ENCODE results near the gene OR13C8. TPM values are rescaled to one million over a fixed set of nuclear protein-coding genes. Genes with fewer than 3 reads are reported as not detected.

OR13C8 gene
- total and polyA plus RNA-seq, 2 donors from 2014 or later, result not detected

DNA sequence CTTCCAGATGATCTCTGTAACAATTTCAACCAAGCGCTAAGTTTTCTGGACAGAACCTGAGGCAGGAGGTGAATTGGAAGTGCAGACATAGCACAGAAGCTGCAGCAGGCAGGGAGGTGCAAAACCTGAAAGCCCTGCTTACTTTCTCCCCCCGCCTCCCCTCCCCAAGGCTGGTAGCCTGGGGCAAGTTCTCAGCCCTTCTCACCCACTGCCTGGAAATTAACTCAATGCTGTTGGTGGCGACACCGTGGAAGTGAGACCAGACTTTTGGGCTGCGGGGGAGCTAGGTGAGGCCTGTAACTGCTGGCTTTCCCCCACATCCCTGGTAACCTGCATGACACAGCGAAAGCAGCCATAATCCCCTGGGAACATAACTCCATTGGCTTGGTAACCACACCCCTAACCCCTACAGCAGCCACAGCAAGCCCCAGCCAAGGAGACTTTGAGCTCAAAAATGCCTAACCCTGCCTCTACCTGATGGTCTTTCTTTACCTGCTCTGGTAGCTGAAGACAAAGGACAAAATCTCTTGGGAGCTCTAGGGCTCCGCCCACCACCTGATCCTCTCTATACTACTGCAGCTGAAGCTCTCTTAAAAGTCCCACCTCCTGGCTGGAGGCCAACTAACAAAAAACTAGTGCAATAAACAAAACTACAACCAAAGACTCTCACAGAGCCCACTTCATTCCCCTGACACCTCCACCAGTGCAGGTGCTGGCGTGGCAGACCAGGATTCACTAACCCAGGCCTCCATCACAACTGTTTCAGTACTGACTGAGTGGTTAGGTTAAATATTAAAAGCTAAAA lies 11.9 kb upstream of the OR13C8 start:
- Histone ChIP-seq H3K27ac (ENCODE audit: low read depth in 2 of 2, low read length in 2 of 2) (no peak overlapping the region), H3K4me1 (ENCODE audit: control insufficient read depth in 2 of 3, insufficient read depth in 2 of 3, low read depth in 1 of 3, low read length in 3 of 3) (no peaks in the 10 kb centered on the region), H3K9me3 (ENCODE audit: control insufficient read depth in 2 of 3, insufficient read depth in 1 of 3, low read length in 3 of 3) (peaks cover 0 to 3% (median 0%) of the 10 kb centered on the region in 3 donors), H3K9ac (ENCODE audit: low read length in 3 of 3) (no peak overlapping the region), H3K36me3 (ENCODE audit: control insufficient read depth in 2 of 3, insufficient read depth in 3 of 3, low read length in 3 of 3) (no peaks in the 10 kb centered on the region), H3K4me3 (ENCODE audit: low read length in 3 of 3) (no peak overlapping the region), H3K27me3 (ENCODE audit: control insufficient read depth, insufficient read depth, low read length) (no peaks in the 10 kb centered on the region)
- intact Hi-C loops (cut with DNase I), result no loop called here
- no peak for DNase-seq
- no peak for FAIRE-seq
- TF ChIP-seq, protein P1, sequence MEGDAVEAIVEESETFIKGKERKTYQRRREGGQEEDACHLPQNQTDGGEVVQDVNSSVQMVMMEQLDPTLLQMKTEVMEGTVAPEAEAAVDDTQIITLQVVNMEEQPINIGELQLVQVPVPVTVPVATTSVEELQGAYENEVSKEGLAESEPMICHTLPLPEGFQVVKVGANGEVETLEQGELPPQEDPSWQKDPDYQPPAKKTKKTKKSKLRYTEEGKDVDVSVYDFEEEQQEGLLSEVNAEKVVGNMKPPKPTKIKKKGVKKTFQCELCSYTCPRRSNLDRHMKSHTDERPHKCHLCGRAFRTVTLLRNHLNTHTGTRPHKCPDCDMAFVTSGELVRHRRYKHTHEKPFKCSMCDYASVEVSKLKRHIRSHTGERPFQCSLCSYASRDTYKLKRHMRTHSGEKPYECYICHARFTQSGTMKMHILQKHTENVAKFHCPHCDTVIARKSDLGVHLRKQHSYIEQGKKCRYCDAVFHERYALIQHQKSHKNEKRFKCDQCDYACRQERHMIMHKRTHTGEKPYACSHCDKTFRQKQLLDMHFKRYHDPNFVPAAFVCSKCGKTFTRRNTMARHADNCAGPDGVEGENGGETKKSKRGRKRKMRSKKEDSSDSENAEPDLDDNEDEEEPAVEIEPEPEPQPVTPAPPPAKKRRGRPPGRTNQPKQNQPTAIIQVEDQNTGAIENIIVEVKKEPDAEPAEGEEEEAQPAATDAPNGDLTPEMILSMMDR (IDR thresholded peaks at IDR 0.05; ENCODE audit: borderline replicate concordance, extremely low read depth, insufficient read depth), result no peak

DNA sequence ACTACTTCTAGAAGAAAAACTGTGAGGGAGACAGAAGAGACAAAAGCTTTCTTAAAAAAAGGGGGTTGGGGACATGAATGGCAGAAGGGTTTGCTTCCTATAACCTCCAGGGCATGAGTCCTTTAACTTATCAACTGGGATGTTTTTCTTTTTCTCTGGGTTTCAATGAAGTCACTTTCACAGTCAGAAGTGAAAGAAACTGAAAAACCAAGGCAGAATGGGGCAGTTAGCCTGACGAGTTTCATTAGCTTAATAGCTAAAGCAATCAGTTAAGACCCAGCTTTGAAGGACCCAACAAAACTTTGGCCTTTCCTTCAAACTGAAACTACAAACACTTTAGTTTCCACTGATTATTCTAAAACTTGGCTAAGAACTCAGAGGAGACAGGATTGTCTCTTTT lies 4.6 kb upstream of the OR13C8 start:
- TF ChIP-seq, protein P1 (IDR thresholded peaks at IDR 0.05; ENCODE audit: borderline replicate concordance, extremely low read depth, insufficient read depth), result no peak

DNA sequence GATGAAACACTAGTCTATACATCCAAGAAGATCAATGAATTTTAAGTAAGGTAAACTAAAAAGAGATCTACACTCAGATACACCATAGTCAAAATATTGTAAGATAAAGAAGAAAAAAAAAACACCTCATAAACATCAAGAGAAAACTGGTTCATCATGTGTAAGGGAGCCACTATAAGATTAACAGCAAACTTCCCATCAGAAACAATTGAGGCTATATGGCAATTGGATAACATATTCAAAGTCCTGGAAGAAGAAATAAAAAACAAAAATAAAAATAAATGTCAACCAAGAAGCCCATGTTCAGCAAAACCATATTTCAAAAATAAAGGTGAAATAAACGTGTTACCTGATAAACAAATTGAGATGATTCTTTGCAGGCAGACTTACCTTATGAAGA lies 3.6 kb downstream of the OR13C8 start:
- intact Hi-C loops (cut with DNase I), result no loop called here
- FAIRE-seq, result no peak
- TF ChIP-seq, protein P1 (IDR thresholded peaks at IDR 0.05; ENCODE audit: borderline replicate concordance, extremely low read depth, insufficient read depth), result no peak
- no peak overlapping the region for H3K4me3 ChIP-seq (ENCODE audit: low read length in 3 of 3)
- H3K27me3 ChIP-seq (ENCODE audit: control insufficient read depth, insufficient read depth, low read length), result no peaks in the 10 kb centered on the region
- peaks cover 0 to 2% (median 0%) of the 10 kb centered on the region in 3 donors for H3K9me3 ChIP-seq (ENCODE audit: control insufficient read depth in 2 of 3, insufficient read depth in 1 of 3, low read length in 3 of 3)
- no peaks in the 10 kb centered on the region for H3K36me3 ChIP-seq (ENCODE audit: control insufficient read depth in 2 of 3, insufficient read depth in 3 of 3, low read length in 3 of 3)
- H3K4me1 ChIP-seq (ENCODE audit: control insufficient read depth in 2 of 3, insufficient read depth in 2 of 3, low read depth in 1 of 3, low read length in 3 of 3), result no peaks in the 10 kb centered on the region
- H3K9ac ChIP-seq (ENCODE audit: low read length in 3 of 3), result no peak overlapping the region
- no peak overlapping the region for H3K27ac ChIP-seq (ENCODE audit: low read depth in 2 of 2, low read length in 2 of 2)
- no peak for DNase-seq

More for the DNA sequence above, 4.6 kb upstream of the OR13C8 start:
- Histone ChIP-seq H3K27me3 (ENCODE audit: control insufficient read depth, insufficient read depth, low read length) (no peaks in the 10 kb centered on the region), H3K27ac (ENCODE audit: low read depth in 2 of 2, low read length in 2 of 2) (no peak overlapping the region), H3K4me1 (ENCODE audit: control insufficient read depth in 2 of 3, insufficient read depth in 2 of 3, low read depth in 1 of 3, low read length in 3 of 3) (no peaks in the 10 kb centered on the region), H3K36me3 (ENCODE audit: control insufficient read depth in 2 of 3, insufficient read depth in 3 of 3, low read length in 3 of 3) (no peaks in the 10 kb centered on the region), H3K9me3 (ENCODE audit: control insufficient read depth in 2 of 3, insufficient read depth in 1 of 3, low read length in 3 of 3) (no peaks in the 10 kb centered on the region), H3K4me3 (ENCODE audit: low read length in 3 of 3) (no peak overlapping the region), H3K9ac (ENCODE audit: low read length in 3 of 3) (no peak overlapping the region)
- DNase-seq (no peak), FAIRE-seq (no peak)
- intact Hi-C loops (cut with DNase I), result no loop called here

Measured in kidney (tissue), 14 donors.